SK-N-SH treated with all-trans-retinoic acid at 6 μM for 48 hours (cell line): ENCODE data around the gene HS3ST3A1.

Experiments
- CREB5 ChIP-seq: fragments of 250-450 bp; sonication (Bioruptor Pico); IDR thresholded peaks from 2 replicates; pipeline ENCODE4 v1.5.1; 2020; ENCODE audit warnings: low read depth, mild to moderate bottlenecking, moderate library complexity
- CSRNP3 ChIP-seq: fragments of 250-450 bp; sonication (Bioruptor Pico); IDR thresholded peaks from 2 replicates; pipeline ENCODE4 v1.5.1; 2021; ENCODE audit warnings: mild to moderate bottlenecking, moderate library complexity
- ZNF70 ChIP-seq: fragments of 450-650 bp; formaldehyde crosslinking; IDR thresholded peaks from 2 replicates; pipeline ENCODE4 v1.5.0; 2020; ENCODE audit warnings: mild to moderate bottlenecking, moderate library complexity

- TF ChIP-seq CREB5 (CRISPR knock-in tag) (no peak), CSRNP3 (no peak), ZNF70 (CRISPR knock-in tag) (no peak)
Measured at GRCh38 chr17:13478326-13478830, 123.4 kb downstream of the HS3ST3A1 start.
